Kidney (tissue), 14 donors: ENCODE data around the gene KIAA0040. TPM values are rescaled to one million over a fixed set of nuclear protein-coding genes. Genes with fewer than 3 reads are reported as not detected.
A peak's percentile ranks its signal among the peaks of the same experiment; 100 is the strongest.

Source experiments
- DNase-seq, 5 donors: peaks; one replicate each; pipeline ENCODE4 v3.0.0-alpha.2; 2013 to 2020
- FAIRE-seq: peaks from 2 replicates; lab custom pipeline; 2012; peaks lifted over from hg19 to GRCh38; lab: Jason Lieb, UNC
- H3K27ac ChIP-seq, 2 donors: one replicate each; pipeline ENCODE4 v1.7.0; 2013; ENCODE audit warnings: low read depth in 2 of 2, low read length in 2 of 2, inconsistent platforms in 1 of 2
- H3K27me3 ChIP-seq: one replicate; pipeline ENCODE4 v1.7.1; 2013; ENCODE audit warnings: low read length, inconsistent platforms; ENCODE audit not compliant: control insufficient read depth, insufficient read depth
- H3K36me3 ChIP-seq, 3 donors: one replicate each; pipeline versions ENCODE4 v1.7.0 to v1.7.1; 2013; ENCODE audit warnings: low read length in 3 of 3, control low read depth in 1 of 3, inconsistent platforms in 1 of 3; ENCODE audit not compliant: insufficient read depth in 3 of 3, control insufficient read depth in 2 of 3
- H3K4me1 ChIP-seq, 3 donors: one replicate each; pipeline versions ENCODE4 v1.7.0 to v1.7.1; 2013; ENCODE audit warnings: low read length in 3 of 3, inconsistent platforms in 1 of 3, low read depth in 1 of 3; ENCODE audit not compliant: control insufficient read depth in 2 of 3, insufficient read depth in 2 of 3
- H3K4me3 ChIP-seq, 3 donors: one replicate each; pipeline versions ENCODE4 v1.7.0 to v1.8.1; 2013; ENCODE audit warnings: low read length in 3 of 3, control low read depth in 1 of 3, inconsistent platforms in 1 of 3
- H3K9ac ChIP-seq, 3 donors: one replicate each; pipeline versions ENCODE4 v1.7.0 to v1.7.1; 2013; ENCODE audit warnings: low read length in 3 of 3, control low read depth in 1 of 3, inconsistent platforms in 1 of 3
- H3K9me3 ChIP-seq, 3 donors: one replicate each; pipeline versions ENCODE4 v1.7.0 to v1.7.1; 2013; ENCODE audit warnings: low read length in 3 of 3, control low read depth in 1 of 3, inconsistent platforms in 1 of 3; ENCODE audit not compliant: control insufficient read depth in 2 of 3, insufficient read depth in 1 of 3
- intact Hi-C: fragments of 100-400 bp; cut with DNase I; formaldehyde crosslinking; loops from one replicate; pipeline ENCODE4 v1.11.1; 2022
- polyA plus RNA-seq: library from polyadenylated mRNA; stranded (reverse); fragments of 350-450 nt; fragmentation: Illumina TruSeq; extraction: RNeasy Lipid Tissue Mini Kit (QIAGEN cat#74804); gene quantifications from one replicate; pipeline ENCODE4 v1.2.3, GENCODE V29; 2014; ENCODE audit warnings: low read depth, low replicate concordance; ENCODE audit not compliant: insufficient read depth
- total RNA-seq: library from RNA; stranded (reverse); fragmentation: NEBNext Ultra II Directional; extraction: Animal tissue kit (Norgen Biotek cat#: 25700); gene quantifications from one replicate; pipeline ENCODE4 v1.2.1, GENCODE V29; 2021
- TF ChIP-seq, protein P1 (sequence below): IDR thresholded peaks from 3 replicates; pipeline ENCODE4 v1.5.1; 2012; ENCODE audit warnings: mild to moderate bottlenecking, moderate library complexity, borderline replicate concordance; ENCODE audit not compliant: insufficient read depth; ENCODE audit errors: extremely low read depth
- donor health status: control.
- donor health status: control.
- donor health status: control.
- donor health status: control.
- donor health status: control.
- donor health status: DM: yes; HTN: yes; CAD: no.
- donor health status: Normal renal cell carcinoma (clear cell type).

Gene KIAA0040
- total and polyA plus RNA-seq, 2 donors from 2014 or later = 20.0 to 34.1 TPM

DNA sequence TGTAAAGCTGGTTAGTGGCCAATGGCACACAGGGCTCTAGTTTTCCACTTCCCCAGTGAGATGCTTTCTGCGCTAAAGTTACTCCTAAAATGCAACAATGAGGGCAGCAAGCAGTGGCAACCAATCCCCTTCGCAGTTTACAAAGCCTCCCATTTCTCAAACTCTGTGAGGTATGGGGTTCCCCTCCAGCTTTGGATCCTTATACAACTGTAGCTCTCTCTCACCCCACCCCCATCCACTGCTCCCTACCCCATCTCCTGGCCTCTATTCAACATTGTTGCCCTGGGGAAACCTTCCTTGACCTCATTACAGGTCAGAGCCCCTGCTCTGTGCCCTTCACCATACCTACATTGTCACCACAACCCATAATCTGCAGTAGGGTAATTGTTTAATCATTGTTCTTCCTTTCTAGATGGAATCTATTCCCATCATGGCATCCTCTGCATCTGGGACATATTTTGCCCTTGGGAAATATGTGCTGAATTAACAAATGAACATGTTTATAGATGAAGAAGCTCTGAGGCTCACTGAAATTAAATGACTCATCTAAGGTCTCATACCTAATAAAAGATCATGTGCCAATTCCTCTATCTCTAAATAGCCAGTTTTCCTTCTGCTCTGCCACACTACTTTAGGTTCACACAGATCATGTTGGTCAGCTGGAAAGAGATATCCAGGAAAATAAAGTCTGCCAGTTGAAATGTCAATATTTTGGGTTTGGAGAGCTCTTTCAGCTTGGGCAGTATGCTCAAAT lies 12.6 kb downstream of the KIAA0040 start:
- peaks cover 0 to 6% (median 4%) of the 10 kb centered on the region in 3 donors for H3K4me1 ChIP-seq
- peaks cover 0 to 5% (median 4%) of the 10 kb centered on the region in 3 donors for H3K36me3 ChIP-seq
- intact Hi-C loops = no loop called here
- DNase-seq (no peak), FAIRE-seq (no peak)
- H3K27ac ChIP-seq = no peak overlapping the region
- H3K9me3 ChIP-seq = no peaks in the 10 kb centered on the region
- H3K4me3 ChIP-seq = no peak overlapping the region
- TF ChIP-seq, protein P1, sequence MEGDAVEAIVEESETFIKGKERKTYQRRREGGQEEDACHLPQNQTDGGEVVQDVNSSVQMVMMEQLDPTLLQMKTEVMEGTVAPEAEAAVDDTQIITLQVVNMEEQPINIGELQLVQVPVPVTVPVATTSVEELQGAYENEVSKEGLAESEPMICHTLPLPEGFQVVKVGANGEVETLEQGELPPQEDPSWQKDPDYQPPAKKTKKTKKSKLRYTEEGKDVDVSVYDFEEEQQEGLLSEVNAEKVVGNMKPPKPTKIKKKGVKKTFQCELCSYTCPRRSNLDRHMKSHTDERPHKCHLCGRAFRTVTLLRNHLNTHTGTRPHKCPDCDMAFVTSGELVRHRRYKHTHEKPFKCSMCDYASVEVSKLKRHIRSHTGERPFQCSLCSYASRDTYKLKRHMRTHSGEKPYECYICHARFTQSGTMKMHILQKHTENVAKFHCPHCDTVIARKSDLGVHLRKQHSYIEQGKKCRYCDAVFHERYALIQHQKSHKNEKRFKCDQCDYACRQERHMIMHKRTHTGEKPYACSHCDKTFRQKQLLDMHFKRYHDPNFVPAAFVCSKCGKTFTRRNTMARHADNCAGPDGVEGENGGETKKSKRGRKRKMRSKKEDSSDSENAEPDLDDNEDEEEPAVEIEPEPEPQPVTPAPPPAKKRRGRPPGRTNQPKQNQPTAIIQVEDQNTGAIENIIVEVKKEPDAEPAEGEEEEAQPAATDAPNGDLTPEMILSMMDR = no peak
- no peak overlapping the region for H3K9ac ChIP-seq
- H3K27me3 ChIP-seq = no peaks in the 10 kb centered on the region

DNA sequence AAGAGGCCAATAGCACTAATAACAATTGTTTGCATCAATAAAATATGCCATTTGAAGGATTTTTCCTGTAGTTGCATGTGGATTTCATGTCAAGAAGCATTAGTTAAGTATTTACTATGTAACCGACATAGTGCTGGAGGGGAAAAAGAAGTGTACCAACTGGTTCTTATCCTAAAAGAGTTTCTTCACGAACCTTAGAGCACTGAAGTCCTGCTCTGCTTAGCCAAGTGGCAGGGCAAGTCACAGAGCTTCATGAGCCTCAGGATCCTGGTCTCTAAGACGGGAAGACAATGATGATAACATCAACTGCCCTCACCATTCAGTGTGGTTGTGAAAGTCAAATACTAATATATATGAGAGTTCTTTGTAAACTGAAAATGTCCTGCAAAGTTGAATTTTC lies 14.1 kb downstream of the KIAA0040 start:
- intact Hi-C loops = no loop called here
- H3K27me3 ChIP-seq = no peaks in the 10 kb centered on the region
- DNase-seq (peak in 1 of 5 donors; percentile 27), FAIRE-seq (no peak)
- H3K36me3 ChIP-seq = peaks cover 0 to 5% (median 4%) of the 10 kb centered on the region in 3 donors
- H3K4me1 ChIP-seq = peaks cover 0 to 6% (median 4%) of the 10 kb centered on the region in 3 donors
- no peaks in the 10 kb centered on the region for H3K9me3 ChIP-seq
- TF ChIP-seq, protein P1 = no peak
- H3K4me3 ChIP-seq = no peak overlapping the region
- H3K27ac ChIP-seq = no peak overlapping the region
- H3K9ac ChIP-seq = no peak overlapping the region

DNA sequence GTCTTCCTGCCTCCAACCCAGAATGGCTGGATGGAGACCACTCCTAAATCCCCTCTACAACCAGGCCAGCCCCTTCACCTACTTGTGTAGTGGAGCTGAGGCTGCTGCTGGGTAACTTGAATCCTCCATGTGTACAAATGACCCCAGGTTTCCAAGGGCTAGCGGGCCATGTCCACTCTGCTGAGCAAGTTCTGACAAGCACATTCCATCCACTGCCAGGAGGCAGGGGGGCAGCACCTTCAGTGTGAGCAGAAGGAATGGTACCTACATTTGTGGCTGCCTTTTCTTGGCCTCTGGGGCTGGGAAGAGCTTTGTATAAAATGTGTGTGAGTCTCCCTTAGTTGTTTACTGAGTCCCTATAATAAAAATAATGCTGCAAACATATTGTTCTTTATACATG lies 14.5 kb downstream of the KIAA0040 start:
- Histone ChIP-seq H3K9me3 (no peaks in the 10 kb centered on the region), H3K9ac (no peak overlapping the region), H3K27me3 (no peaks in the 10 kb centered on the region), H3K4me1 (peaks cover 0 to 6% (median 4%) of the 10 kb centered on the region in 3 donors), H3K27ac (no peak overlapping the region), H3K36me3 (peaks cover 0 to 5% (median 4%) of the 10 kb centered on the region in 3 donors), H3K4me3 (no peak overlapping the region)
- FAIRE-seq (no peak), DNase-seq (peak in 3 of 5 donors; percentile 63 to 67 (median 65))
- TF ChIP-seq, protein P1 = no peak
- intact Hi-C loops = no loop called here
